Sigmoid colon (tissue), 7 donors: ENCODE results near the gene HMSD. TPM values are rescaled to one million over a fixed set of nuclear protein-coding genes. Genes with fewer than 3 reads are reported as not detected.

Source experiments
- DNase-seq: peaks from one replicate; pipeline ENCODE4 v3.0.0-alpha.2; 2019
- H3K27ac ChIP-seq, 4 donors: fragments of 200-600 bp; sonication (generic); one replicate each; pipeline ENCODE4 v1.5.1; 2016 to 2019; ENCODE audit warnings: mild to moderate bottlenecking in 1 of 4
- H3K27me3 ChIP-seq, 3 donors: fragments of 200-600 bp; sonication (generic); one replicate each; pipeline ENCODE4 v1.5.1; 2019; ENCODE audit warnings: mild to moderate bottlenecking in 1 of 3
- H3K36me3 ChIP-seq, 4 donors: fragments of 200-600 bp; sonication (generic); one replicate each; pipeline ENCODE4 v1.5.1; 2016 to 2019
- H3K4me1 ChIP-seq, 4 donors: fragments of 200-600 bp; sonication (generic); one replicate each; pipeline ENCODE4 v1.5.1; 2017 to 2019
- H3K4me3 ChIP-seq, 4 donors: fragments of 200-600 bp; sonication (generic); one replicate each; pipeline ENCODE4 v1.5.1; 2017 to 2019; ENCODE audit warnings: mild to moderate bottlenecking in 2 of 4, moderate library complexity in 1 of 4
- H3K9me3 ChIP-seq, 4 donors: fragments of 200-600 bp in 3 of 4; sonication (generic) in 3 of 4; one replicate each; pipeline versions ENCODE4 v1.5.1 to v1.6.1; 2013 to 2019
- EP300 ChIP-seq, 4 donors: sonication (generic); formaldehyde crosslinking; IDR thresholded peaks; one replicate each; pipeline ENCODE4 v1.6.1; 2017; ENCODE audit warnings: antibody characterized with exemption in 4 of 4
- POLR2A ChIP-seq, 2 donors: fragments of 450-650 bp; IDR thresholded peaks; one replicate each; pipeline ENCODE4 v1.6.1; 2016; ENCODE audit warnings: antibody characterized with exemption in 2 of 2, mild to moderate bottlenecking in 2 of 2, moderate library complexity in 2 of 2
- POLR2AphosphoS5 ChIP-seq, 4 donors: sonication (generic); formaldehyde crosslinking; IDR thresholded peaks; one replicate each; pipeline ENCODE4 v1.6.1; 2017; ENCODE audit warnings: antibody characterized with exemption in 4 of 4
- WGBS, 2 donors: extraction: QIAGEN DNeasy Blood & Tissue Kit; methylation state at CpG; one replicate each; pipeline ENCODE4 v1.1.7; 2013; 5-methylcytosine and 5-hydroxymethylcytosine counted together
- intact Hi-C: fragments of 100-400 bp; cut with DNase I; formaldehyde crosslinking; loops from one replicate; pipeline ENCODE4 v1.15.1; 2023
- polyA plus RNA-seq, 3 donors: library from polyadenylated mRNA; stranded (reverse); fragments of 200-250 nt; gene quantifications; one replicate each; pipeline ENCODE4 v1.2.3, GENCODE V29; 2013
- total RNA-seq, 4 donors: library from RNA; depleted of rRNA; stranded (reverse); fragments of >200 nt; gene quantifications; one replicate each; pipeline ENCODE4 v1.1.0, GENCODE V29; 2016
- TF ChIP-seq, protein P1 (sequence below), 4 experiments: fragments of 450-650 bp in 3 of 4; fragments of 200-600 bp in 1 of 4; IDR thresholded peaks; one replicate each; pipeline ENCODE4 v1.5.1; 2016 to 2019; ENCODE audit warnings: antibody characterized with exemption in 4 of 4, mild to moderate bottlenecking in 3 of 4, moderate library complexity in 2 of 4
- donor health status: healthy with polysubstance abuse.
- donor health status: Bipolar disorder and iron deficiency.
- donor health status: healthy.

The HMSD gene
- total and polyA plus RNA-seq, 7 donors = 0.54 TPM; not detected in 6

DNA sequence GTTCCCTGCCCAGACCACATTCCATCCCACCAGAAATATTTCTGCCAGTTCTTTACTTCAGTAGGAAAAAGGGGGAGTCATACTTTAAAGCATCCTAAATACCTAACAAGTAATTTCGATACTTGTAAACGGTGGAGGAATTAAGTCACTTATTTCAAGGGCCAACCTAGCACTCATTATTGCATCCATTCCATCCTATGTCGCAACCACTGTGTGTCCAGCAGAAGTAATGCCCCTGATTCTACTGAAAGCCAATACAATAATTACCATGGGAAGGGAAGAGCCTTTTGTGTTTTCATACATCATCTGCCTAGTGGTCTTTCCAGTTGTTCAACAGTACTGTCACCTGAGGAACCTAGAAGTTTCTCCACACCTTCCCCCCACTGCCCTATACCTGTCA is 33.3 kb downstream of the HMSD start:
- no peak for TF ChIP-seq POLR2AphosphoS5 (IDR thresholded peaks at IDR 0.05)
- no peak for TF ChIP-seq EP300 (IDR thresholded peaks at IDR 0.05)
- TF ChIP-seq, protein P1, sequence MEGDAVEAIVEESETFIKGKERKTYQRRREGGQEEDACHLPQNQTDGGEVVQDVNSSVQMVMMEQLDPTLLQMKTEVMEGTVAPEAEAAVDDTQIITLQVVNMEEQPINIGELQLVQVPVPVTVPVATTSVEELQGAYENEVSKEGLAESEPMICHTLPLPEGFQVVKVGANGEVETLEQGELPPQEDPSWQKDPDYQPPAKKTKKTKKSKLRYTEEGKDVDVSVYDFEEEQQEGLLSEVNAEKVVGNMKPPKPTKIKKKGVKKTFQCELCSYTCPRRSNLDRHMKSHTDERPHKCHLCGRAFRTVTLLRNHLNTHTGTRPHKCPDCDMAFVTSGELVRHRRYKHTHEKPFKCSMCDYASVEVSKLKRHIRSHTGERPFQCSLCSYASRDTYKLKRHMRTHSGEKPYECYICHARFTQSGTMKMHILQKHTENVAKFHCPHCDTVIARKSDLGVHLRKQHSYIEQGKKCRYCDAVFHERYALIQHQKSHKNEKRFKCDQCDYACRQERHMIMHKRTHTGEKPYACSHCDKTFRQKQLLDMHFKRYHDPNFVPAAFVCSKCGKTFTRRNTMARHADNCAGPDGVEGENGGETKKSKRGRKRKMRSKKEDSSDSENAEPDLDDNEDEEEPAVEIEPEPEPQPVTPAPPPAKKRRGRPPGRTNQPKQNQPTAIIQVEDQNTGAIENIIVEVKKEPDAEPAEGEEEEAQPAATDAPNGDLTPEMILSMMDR (IDR thresholded peaks at IDR 0.05) = no peak
- TF ChIP-seq POLR2A (IDR thresholded peaks at IDR 0.05) = no peak
- intact Hi-C loops = loop anchor here (10.0 kb wide), 1 partner anchor 468 kb away; no protein-coding TSS in a partner anchor
- peaks cover 0 to 20% (median 0%) of the 10 kb centered on the region in 4 donors for H3K36me3 ChIP-seq
- peaks cover 0 to 14% (median 3%) of the 10 kb centered on the region in 4 donors for H3K4me1 ChIP-seq
- no peaks in the 10 kb centered on the region for H3K27me3 ChIP-seq
- no peaks in the 10 kb centered on the region for H3K9me3 ChIP-seq
- no peak for DNase-seq
- H3K27ac ChIP-seq = no peak overlapping the region
- H3K4me3 ChIP-seq = no peak overlapping the region
- WGBS, 2 donors = 91 to 93% methylated on average over 3 of the region's 3 CpGs

DNA sequence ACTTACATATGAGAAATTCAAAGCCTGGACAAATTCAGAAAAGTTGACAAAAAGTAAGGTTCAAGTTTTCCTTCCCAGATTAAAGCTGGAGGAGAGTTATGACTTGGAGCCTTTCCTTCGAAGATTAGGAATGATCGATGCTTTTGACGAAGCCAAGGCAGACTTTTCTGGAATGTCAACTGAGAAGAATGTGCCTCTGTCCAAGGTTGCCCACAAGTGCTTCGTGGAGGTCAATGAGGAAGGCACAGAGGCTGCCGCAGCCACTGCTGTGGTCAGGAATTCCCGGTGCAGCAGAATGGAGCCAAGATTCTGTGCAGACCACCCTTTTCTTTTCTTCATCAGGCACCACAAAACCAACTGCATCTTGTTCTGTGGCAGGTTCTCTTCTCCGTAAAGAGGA is 37.8 kb downstream of the HMSD start:
- no peak for DNase-seq
- Histone ChIP-seq H3K9me3 (no peaks in the 10 kb centered on the region), H3K4me3 (no peak overlapping the region), H3K27me3 (no peaks in the 10 kb centered on the region), H3K4me1 (no peaks in the 10 kb centered on the region), H3K36me3 (peaks cover 0 to 17% (median 0%) of the 10 kb centered on the region in 4 donors), H3K27ac (no peak overlapping the region)
- TF ChIP-seq, protein P1 (IDR thresholded peaks at IDR 0.05) = no peak
- intact Hi-C loops = loop anchor here (10.0 kb wide), 1 partner anchor 472 kb away; no protein-coding TSS in a partner anchor
- 89 to 92% methylated on average over 7 of the region's 7 CpGs for WGBS, 2 donors

DNA sequence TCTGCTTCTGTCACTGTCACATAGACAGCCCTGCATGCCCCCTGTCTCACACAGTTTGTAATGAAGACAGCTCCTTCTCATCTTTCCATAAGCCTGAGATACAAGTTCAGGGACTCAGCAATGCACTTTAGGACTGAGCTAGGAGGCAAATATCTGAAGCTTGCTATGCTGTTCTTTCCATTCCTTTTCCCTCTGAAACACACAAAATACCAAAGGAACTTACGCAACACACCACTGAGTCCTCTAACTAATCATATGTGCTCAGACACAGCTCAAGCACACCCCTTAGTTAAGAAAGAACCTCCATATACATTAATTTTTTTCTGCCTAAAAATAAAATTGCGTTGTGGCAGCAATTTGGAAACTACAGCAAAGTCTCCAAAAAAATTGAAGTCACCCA is 38.6 kb downstream of the HMSD start:
- H3K27ac ChIP-seq = no peak overlapping the region
- peaks cover 0 to 9% (median 0%) of the 10 kb centered on the region in 4 donors for H3K36me3 ChIP-seq
- TF ChIP-seq, protein P1 (IDR thresholded peaks at IDR 0.05) = no peak
- no peak for TF ChIP-seq POLR2A (IDR thresholded peaks at IDR 0.05)
- no peak for TF ChIP-seq EP300 (IDR thresholded peaks at IDR 0.05)
- no peak for TF ChIP-seq POLR2AphosphoS5 (IDR thresholded peaks at IDR 0.05)
- intact Hi-C loops = loop anchor here (10.0 kb wide), 1 partner anchor 473 kb away; no protein-coding TSS in a partner anchor
- no peak for DNase-seq
- no peaks in the 10 kb centered on the region for H3K27me3 ChIP-seq
- WGBS, 2 donors = 72 to 95% methylated on average over 2 of the region's 2 CpGs
- H3K4me3 ChIP-seq = no peak overlapping the region
- H3K4me1 ChIP-seq = no peaks in the 10 kb centered on the region
- H3K9me3 ChIP-seq = no peaks in the 10 kb centered on the region

DNA sequence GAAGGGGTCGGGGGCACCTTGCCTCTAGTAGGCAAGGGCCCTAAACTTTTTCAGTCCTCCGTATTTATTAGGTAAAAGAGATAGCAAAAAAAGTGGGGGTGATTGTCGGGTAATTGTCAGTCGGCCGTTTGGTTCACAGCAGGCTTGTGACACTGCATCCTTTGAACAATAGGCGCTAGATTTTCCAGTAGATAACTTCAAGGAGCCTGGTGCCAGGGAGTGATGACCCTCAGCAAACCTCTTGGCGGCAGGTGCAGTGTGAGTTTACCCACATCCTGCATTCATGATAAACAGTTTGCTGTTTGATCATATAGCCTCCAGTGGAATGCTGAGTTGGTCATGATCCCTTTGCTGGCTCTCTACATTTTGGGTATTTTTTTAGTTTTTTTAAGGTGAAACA is 43.6 kb downstream of the HMSD start:
- Histone ChIP-seq H3K27me3 (no peaks in the 10 kb centered on the region), H3K27ac (no peak overlapping the region), H3K4me1 (no peaks in the 10 kb centered on the region), H3K9me3 (peaks cover 0 to 7% (median 0%) of the 10 kb centered on the region in 4 donors), H3K36me3 (no peaks in the 10 kb centered on the region), H3K4me3 (no peak overlapping the region)
- 82 to 86% methylated on average over 7 of the region's 7 CpGs for WGBS, 2 donors
- DNase-seq = no peak
- intact Hi-C loops = no loop called here
- TF ChIP-seq EP300 (IDR thresholded peaks at IDR 0.05) = no peak
- TF ChIP-seq POLR2A (IDR thresholded peaks at IDR 0.05) = no peak
- TF ChIP-seq, protein P1 (IDR thresholded peaks at IDR 0.05) = no peak
- TF ChIP-seq POLR2AphosphoS5 (IDR thresholded peaks at IDR 0.05) = no peak
